Measurements from ENCODE around the gene PHF19. TPM values are rescaled to one million over a fixed set of nuclear protein-coding genes. Genes with fewer than 3 reads are reported as not detected.

PHF19 gene
- total and polyA plus RNA-seq, 9 donors: 16.8 to 56.0 (median 40.2) TPM

GRCh38 chr9:120920806-120921178, 43.8 kb upstream of the PHF19 start:
- H3K36me3 ChIP-seq: no peaks in the 10 kb centered on the region
- no peak overlapping the region for H3K4me3 ChIP-seq
- no peaks in the 10 kb centered on the region for H3K9me3 ChIP-seq
- TF ChIP-seq POLR2A (IDR thresholded peaks at IDR 0.05) (no peak), CTCF (IDR thresholded peaks at IDR 0.05) (no peak), EP300 (IDR thresholded peaks at IDR 0.05) (no peak)
- H3K27ac ChIP-seq: peak overlapping the region in 1 of 2 donors; percentile 38
- H3K27me3 ChIP-seq: no peaks in the 10 kb centered on the region
- intact Hi-C loops (cut with DNase I): loop anchor here in 1 of 4 donors (5.0 kb wide), 1 partner anchor 43 kb away; the partner anchor contains the start of gene PHF19
- DNase-seq: no peak
- H3K4me1 ChIP-seq (ENCODE audit: insufficient read depth): peaks cover 7% of the 10 kb centered on the region
- WGBS, 3 donors: 66 to 87% (median 83%) methylated on average over 3 of the region's 3 CpGs

GRCh38 chr9:120919843-120920805, 43.1 kb upstream of the PHF19 start:
- Histone ChIP-seq H3K27ac (peak overlapping the region in 1 of 2 donors; percentile 38), H3K4me1 (ENCODE audit: insufficient read depth) (peaks cover 7% of the 10 kb centered on the region), H3K27me3 (no peaks in the 10 kb centered on the region), H3K36me3 (no peaks in the 10 kb centered on the region), H3K9me3 (no peaks in the 10 kb centered on the region), H3K4me3 (no peak overlapping the region)
- 94 to 97% (median 95%) methylated on average over 6 of the region's 6 CpGs for WGBS, 3 donors
- intact Hi-C loops (cut with DNase I): loop anchor here in 1 of 4 donors (5.0 kb wide), 1 partner anchor 43 kb away; the partner anchor contains the start of gene PHF19
- DNase-seq: no peak
- TF ChIP-seq EP300 (IDR thresholded peaks at IDR 0.05): no peak
- no peak for TF ChIP-seq POLR2A (IDR thresholded peaks at IDR 0.05)
- TF ChIP-seq CTCF (IDR thresholded peaks at IDR 0.05): no peak

- intact Hi-C loops (cut with DNase I): no loop called here
- Histone ChIP-seq H3K4me1 (ENCODE audit: insufficient read depth) (peaks cover 7% of the 10 kb centered on the region), H3K27ac (peak overlapping the region; percentile 41 to 62), H3K9me3 (no peaks in the 10 kb centered on the region), H3K27me3 (no peaks in the 10 kb centered on the region), H3K4me3 (no peak overlapping the region), H3K36me3 (no peaks in the 10 kb centered on the region)
- no peak for DNase-seq
- 72 to 75% (median 74%) methylated on average over 20 of the region's 20 CpGs for WGBS, 3 donors
- TF ChIP-seq EP300 (IDR thresholded peaks at IDR 0.05) (no peak), CTCF (IDR thresholded peaks at IDR 0.05) (no peak), POLR2A (IDR thresholded peaks at IDR 0.05) (no peak)
Observed at GRCh38 chr9:120918931-120919842, 42.2 kb upstream of the PHF19 start.

Data from ovary (tissue), 9 donors.